Endodermal cell (in vitro differentiated cells): ENCODE results near the gene EPAS1. TPM values are rescaled to one million over a fixed set of nuclear protein-coding genes. Genes with fewer than 3 reads are reported as not detected.

Experiments used
- DNase-seq: peaks from one replicate; pipeline ENCODE4 v3.0.0-alpha.2; 2017
- H3K27ac ChIP-seq: 2 replicates; pipeline ENCODE4 v1.5.1; 2013; ENCODE audit warnings: mild to moderate bottlenecking, low read depth, low read length, moderate library complexity
- H3K27me3 ChIP-seq: 2 replicates; pipeline ENCODE4 v1.6.1; 2013; ENCODE audit warnings: mild to moderate bottlenecking, low read length, moderate library complexity; ENCODE audit not compliant: insufficient read depth, control insufficient read depth, poor library complexity, severe bottlenecking
- H3K36me3 ChIP-seq: 2 replicates; pipeline ENCODE4 v1.7.0; 2013; ENCODE audit warnings: mild to moderate bottlenecking, low read length, moderate library complexity; ENCODE audit not compliant: control insufficient read depth, insufficient read depth
- H3K4me1 ChIP-seq: one replicate; pipeline ENCODE4 v1.7.0; 2013; ENCODE audit warnings: low read length; ENCODE audit not compliant: control insufficient read depth, insufficient read depth
- H3K4me3 ChIP-seq: 2 replicates; pipeline ENCODE4 v1.5.1; 2013; ENCODE audit warnings: mild to moderate bottlenecking, low read length, moderate library complexity
- H3K9ac ChIP-seq: 2 replicates; pipeline ENCODE4 v1.6.1; 2013; ENCODE audit warnings: mild to moderate bottlenecking, low read length, moderate library complexity; ENCODE audit not compliant: poor library complexity, severe bottlenecking; ENCODE audit errors: extremely low read depth
- H3K9me3 ChIP-seq: 2 replicates; pipeline ENCODE4 v1.6.1; 2013; ENCODE audit warnings: mild to moderate bottlenecking, low read length, moderate library complexity; ENCODE audit not compliant: control insufficient read depth
- H3K27ac Mint-ChIP-seq: 2 replicates; pipeline ENCODE4 v1.8.0; 2020; ENCODE audit warnings: mixed read lengths
- H3K27me3 Mint-ChIP-seq: 2 replicates; pipeline ENCODE4 v1.8.0; 2021; ENCODE audit warnings: mild to moderate bottlenecking, mixed read lengths; ENCODE audit not compliant: insufficient read depth
- H3K36me3 Mint-ChIP-seq: 2 replicates; pipeline ENCODE4 v1.8.0; 2020; ENCODE audit warnings: low read depth, mixed read lengths
- H3K4me1 Mint-ChIP-seq: 2 replicates; pipeline ENCODE4 v1.8.0; 2020; ENCODE audit warnings: mixed read lengths
- H3K4me3 Mint-ChIP-seq: 2 replicates; pipeline ENCODE4 v1.8.0; 2020; ENCODE audit warnings: mild to moderate bottlenecking, moderate library complexity, mixed read lengths
- H3K9me3 Mint-ChIP-seq: 2 replicates; pipeline ENCODE4 v1.8.0; 2020; ENCODE audit warnings: mild to moderate bottlenecking, mixed read lengths
- WGBS, 2 experiments: methylation state at CpG; one replicate each; pipeline versions ENCODE4 v1.1.5 to v1.1.7; 2013; ENCODE audit warnings: missing lambda C conversion rate in 2 of 2, mixed read lengths in 1 of 2; ENCODE audit not compliant: insufficient coverage in 1 of 2, insufficient read length in 1 of 2; 5-methylcytosine and 5-hydroxymethylcytosine counted together
- total RNA-seq, 2 donors: library from RNA; stranded (reverse); fragmentation: NEBNext Ultra II Directional in 1 of 2; extraction: Animal tissue kit (Norgen Biotek cat#: 25700) in 1 of 2; gene quantifications; 2 replicates in 1 of 2; 3 replicates in 1 of 2; pipeline ENCODE4 v1.2.1, GENCODE V29; 2021
- TF ChIP-seq, protein P1 (sequence below): fragments of 200-600 bp; sonication (generic); conservative IDR thresholded peaks from 2 replicates; pipeline ENCODE4 v1.5.0; 2021; ENCODE audit warnings: antibody characterized with exemption, mild to moderate bottlenecking

Gene EPAS1
- total RNA-seq, 2 donors from 2014 or later = 1.2 to 1.9 TPM

DNA sequence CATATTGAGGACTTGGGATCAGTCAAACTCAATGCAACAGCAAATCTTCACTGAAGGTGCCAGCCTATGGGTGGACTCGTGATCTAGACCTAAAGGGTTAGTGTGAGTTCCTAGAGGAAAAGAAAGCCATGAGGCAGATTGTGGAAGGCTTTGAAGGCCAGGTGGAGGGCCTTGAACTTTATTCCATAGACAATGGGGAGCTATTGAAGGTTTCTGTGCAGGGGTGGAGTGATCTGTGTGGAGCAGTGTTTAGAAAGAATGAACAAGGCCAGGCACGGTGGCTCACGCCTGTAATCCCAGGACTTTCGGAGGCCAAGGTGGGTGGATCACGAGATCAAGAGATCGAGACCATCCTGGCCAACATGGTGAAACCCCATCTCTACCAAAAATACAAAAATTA is 61.5 kb downstream of the EPAS1 start:
- Histone ChIP-seq H3K9ac (no peak overlapping the region), H3K9me3 (no peaks in the 10 kb centered on the region), H3K4me1 (no peaks in the 10 kb centered on the region), H3K4me3 (no peak overlapping the region), H3K36me3 (no peaks in the 10 kb centered on the region), H3K27me3 (peaks cover 43% of the 10 kb centered on the region), H3K27ac (no peak overlapping the region)
- Mint-ChIP-seq H3K27me3 (peaks cover 17% of the 10 kb centered on the region), H3K4me1 (peaks cover 4% of the 10 kb centered on the region), H3K27ac (no peak overlapping the region), H3K36me3 (no peaks in the 10 kb centered on the region), H3K4me3 (no peak overlapping the region), H3K9me3 (no peaks in the 10 kb centered on the region)
- no peak for DNase-seq
- WGBS, 2 experiments = 82 to 100% methylated on average over 1 to 6 of the region's 6 CpGs
- TF ChIP-seq, protein P1, sequence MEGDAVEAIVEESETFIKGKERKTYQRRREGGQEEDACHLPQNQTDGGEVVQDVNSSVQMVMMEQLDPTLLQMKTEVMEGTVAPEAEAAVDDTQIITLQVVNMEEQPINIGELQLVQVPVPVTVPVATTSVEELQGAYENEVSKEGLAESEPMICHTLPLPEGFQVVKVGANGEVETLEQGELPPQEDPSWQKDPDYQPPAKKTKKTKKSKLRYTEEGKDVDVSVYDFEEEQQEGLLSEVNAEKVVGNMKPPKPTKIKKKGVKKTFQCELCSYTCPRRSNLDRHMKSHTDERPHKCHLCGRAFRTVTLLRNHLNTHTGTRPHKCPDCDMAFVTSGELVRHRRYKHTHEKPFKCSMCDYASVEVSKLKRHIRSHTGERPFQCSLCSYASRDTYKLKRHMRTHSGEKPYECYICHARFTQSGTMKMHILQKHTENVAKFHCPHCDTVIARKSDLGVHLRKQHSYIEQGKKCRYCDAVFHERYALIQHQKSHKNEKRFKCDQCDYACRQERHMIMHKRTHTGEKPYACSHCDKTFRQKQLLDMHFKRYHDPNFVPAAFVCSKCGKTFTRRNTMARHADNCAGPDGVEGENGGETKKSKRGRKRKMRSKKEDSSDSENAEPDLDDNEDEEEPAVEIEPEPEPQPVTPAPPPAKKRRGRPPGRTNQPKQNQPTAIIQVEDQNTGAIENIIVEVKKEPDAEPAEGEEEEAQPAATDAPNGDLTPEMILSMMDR = no peak

DNA sequence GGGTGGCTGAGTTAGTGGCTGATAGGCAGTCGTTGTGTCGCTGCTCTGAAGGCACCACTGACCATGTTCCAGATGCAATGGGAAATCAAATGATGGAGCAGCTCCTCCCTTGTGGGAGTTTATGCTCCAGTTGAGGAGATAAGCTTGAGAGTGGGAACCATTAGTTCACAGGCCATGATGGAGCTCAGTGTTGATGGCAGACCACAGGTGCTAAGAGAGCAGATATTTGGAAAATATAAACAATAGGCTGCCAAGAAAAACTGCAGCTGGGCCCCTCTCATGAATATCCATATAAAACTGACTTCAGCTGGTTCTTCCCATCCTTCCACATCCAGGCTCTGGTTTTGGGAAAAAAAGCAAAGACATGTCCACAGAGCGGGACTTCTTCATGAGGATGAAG is 63.1 kb downstream of the EPAS1 start:
- H3K27me3 Mint-ChIP-seq = peaks cover 17% of the 10 kb centered on the region
- no peak for DNase-seq
- no peak overlapping the region for H3K4me3 Mint-ChIP-seq
- H3K36me3 ChIP-seq = no peaks in the 10 kb centered on the region
- peaks cover 6% of the 10 kb centered on the region for H3K4me1 Mint-ChIP-seq
- 93% methylated on average over 3 of the region's 3 CpGs; no CpG with 5 or more reads in 1 of the 2 experiments for WGBS, 2 experiments
- H3K4me3 ChIP-seq = no peak overlapping the region
- TF ChIP-seq, protein P1 = no peak
- peaks cover 43% of the 10 kb centered on the region for H3K27me3 ChIP-seq
- no peak overlapping the region for H3K27ac ChIP-seq
- no peak overlapping the region for H3K9ac ChIP-seq
- no peak overlapping the region for H3K27ac Mint-ChIP-seq
- no peaks in the 10 kb centered on the region for H3K36me3 Mint-ChIP-seq
- no peaks in the 10 kb centered on the region for H3K9me3 ChIP-seq
- H3K4me1 ChIP-seq = no peaks in the 10 kb centered on the region
- peaks cover 2% of the 10 kb centered on the region for H3K9me3 Mint-ChIP-seq

DNA sequence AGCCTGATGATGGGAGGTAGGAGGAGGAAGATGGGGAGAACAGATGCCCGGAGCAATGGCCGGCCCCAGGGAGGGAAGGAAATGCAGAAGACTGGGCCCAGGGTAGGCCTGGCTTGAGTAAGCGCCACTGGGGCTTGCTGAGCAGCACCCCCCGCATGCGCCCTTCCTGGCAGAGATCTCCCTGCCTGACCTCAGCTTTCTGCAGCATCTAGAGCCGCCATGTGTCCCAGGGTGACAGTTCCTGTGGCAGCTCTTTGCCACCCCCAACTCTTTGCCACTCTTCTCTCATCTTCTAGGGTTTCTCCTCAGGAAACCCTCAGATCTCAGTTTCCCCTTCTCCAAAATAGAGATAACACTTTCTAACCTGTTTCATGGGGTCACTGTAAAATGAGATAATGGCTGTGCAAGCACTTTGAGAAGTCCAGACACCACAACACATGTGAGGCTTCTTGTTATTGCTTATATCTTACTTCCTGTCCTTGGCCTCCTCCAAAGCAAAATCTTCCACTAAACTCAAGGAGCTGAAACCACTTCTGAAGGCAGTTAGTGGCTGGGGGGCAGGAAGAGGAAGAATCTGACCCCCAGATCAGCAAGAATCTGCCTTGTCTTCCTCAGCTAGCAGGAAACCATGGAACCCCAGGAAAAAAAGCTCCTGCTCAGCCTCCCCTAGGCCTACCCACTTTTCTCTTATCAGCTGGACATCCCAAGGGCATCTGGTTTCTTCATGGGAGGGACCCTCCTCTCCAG is 64.9 kb downstream of the EPAS1 start:
- no peak overlapping the region for H3K27ac Mint-ChIP-seq
- peaks cover 15% of the 10 kb centered on the region for H3K27me3 Mint-ChIP-seq
- H3K4me1 ChIP-seq = no peaks in the 10 kb centered on the region
- TF ChIP-seq, protein P1 = no peak
- peaks cover 6% of the 10 kb centered on the region for H3K4me1 Mint-ChIP-seq
- no peak for DNase-seq
- no peaks in the 10 kb centered on the region for H3K36me3 ChIP-seq
- H3K27me3 ChIP-seq = peaks cover 43% of the 10 kb centered on the region
- no peak overlapping the region for H3K27ac ChIP-seq
- H3K9ac ChIP-seq = no peak overlapping the region
- no peaks in the 10 kb centered on the region for H3K36me3 Mint-ChIP-seq
- 89 to 92% methylated on average over 3 to 6 of the region's 6 CpGs for WGBS, 2 experiments
- H3K9me3 ChIP-seq = no peaks in the 10 kb centered on the region
- no peak overlapping the region for H3K4me3 Mint-ChIP-seq
- H3K4me3 ChIP-seq = no peak overlapping the region
- peaks cover 2% of the 10 kb centered on the region for H3K9me3 Mint-ChIP-seq
